ENCODE results near the gene ADGRL1.
"Not testable (repeated sequence)": the region's sequence is repeated elsewhere in the genome, so short reads cannot be mapped to it uniquely, and the experiment has no call there.

DNA sequence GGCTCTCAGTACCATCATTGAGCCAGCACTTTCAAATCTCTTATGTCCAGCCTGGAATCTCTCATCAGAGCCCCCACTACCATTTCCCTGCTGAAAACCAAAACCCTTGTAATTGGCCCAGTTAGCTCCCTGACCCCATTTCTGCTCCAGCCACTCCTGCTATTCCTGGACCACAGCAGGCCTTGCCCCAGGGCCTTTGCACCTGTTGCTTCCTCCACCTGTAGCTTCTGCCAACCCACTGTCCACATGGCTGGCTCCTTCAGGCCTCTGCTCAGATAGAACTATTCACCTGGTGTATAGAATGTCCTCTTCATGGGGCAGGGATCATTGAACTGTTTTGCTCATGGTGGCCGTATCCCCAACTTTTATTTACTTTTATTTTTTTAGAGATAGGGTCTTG lies 20.3 kb downstream of the ADGRL1 start:
- TF ChIP-seq, protein P1, sequence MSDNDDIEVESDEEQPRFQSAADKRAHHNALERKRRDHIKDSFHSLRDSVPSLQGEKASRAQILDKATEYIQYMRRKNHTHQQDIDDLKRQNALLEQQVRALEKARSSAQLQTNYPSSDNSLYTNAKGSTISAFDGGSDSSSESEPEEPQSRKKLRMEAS (IDR thresholded peaks at IDR 0.05; ENCODE audit: insufficient read depth, insufficient read length) = not testable (repeated sequence)
- TF ChIP-seq, protein P2, sequence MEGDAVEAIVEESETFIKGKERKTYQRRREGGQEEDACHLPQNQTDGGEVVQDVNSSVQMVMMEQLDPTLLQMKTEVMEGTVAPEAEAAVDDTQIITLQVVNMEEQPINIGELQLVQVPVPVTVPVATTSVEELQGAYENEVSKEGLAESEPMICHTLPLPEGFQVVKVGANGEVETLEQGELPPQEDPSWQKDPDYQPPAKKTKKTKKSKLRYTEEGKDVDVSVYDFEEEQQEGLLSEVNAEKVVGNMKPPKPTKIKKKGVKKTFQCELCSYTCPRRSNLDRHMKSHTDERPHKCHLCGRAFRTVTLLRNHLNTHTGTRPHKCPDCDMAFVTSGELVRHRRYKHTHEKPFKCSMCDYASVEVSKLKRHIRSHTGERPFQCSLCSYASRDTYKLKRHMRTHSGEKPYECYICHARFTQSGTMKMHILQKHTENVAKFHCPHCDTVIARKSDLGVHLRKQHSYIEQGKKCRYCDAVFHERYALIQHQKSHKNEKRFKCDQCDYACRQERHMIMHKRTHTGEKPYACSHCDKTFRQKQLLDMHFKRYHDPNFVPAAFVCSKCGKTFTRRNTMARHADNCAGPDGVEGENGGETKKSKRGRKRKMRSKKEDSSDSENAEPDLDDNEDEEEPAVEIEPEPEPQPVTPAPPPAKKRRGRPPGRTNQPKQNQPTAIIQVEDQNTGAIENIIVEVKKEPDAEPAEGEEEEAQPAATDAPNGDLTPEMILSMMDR (IDR thresholded peaks at IDR 0.05; ENCODE audit: extremely low read depth in 1 of 2, insufficient read depth in 1 of 2, low read depth in 1 of 2, low read length in 2 of 2) = not testable (repeated sequence)
- not testable (repeated sequence) for TF ChIP-seq POLR2A (IDR thresholded peaks at IDR 0.05; ENCODE audit: low read depth, low read length); POLR2AphosphoS5 (IDR thresholded peaks at IDR 0.05; ENCODE audit: insufficient read depth, low read depth, low read length); FOS (IDR thresholded peaks at IDR 0.05; ENCODE audit: borderline replicate concordance, insufficient read depth, low read length); EZH2 (IDR thresholded peaks at IDR 0.05; ENCODE audit: borderline replicate concordance, low read depth, low read length, severe bottlenecking); GATA2 (IDR thresholded peaks at IDR 0.05; ENCODE audit: insufficient read depth, insufficient read length, low read depth, low read length); JUN (IDR thresholded peaks at IDR 0.05; ENCODE audit: borderline replicate concordance, insufficient read depth, insufficient read length, low read depth); MYC (IDR thresholded peaks at IDR 0.05; ENCODE audit: low read depth, low read length)
